DND-41 (cell line): ENCODE data around the gene CTBP2.

Source experiments
- ATAC-seq: fragments of 200-7000 bp; cut with Tn5 transposase; 3 replicates; pipeline ENCODE4 v1.9.1; 2021; ENCODE audit warnings: low read depth; ENCODE audit not compliant: insufficient read depth
- DNase-seq: peaks from one replicate; pipeline ENCODE4 v3.0.0-alpha.2; 2020
- H2AFZ ChIP-seq: 2 replicates; pipeline ENCODE4 v1.6.0; 2012; ENCODE audit warnings: low read depth, low read length
- H3K27ac ChIP-seq: 2 replicates; pipeline ENCODE4 v1.5.1; 2012; ENCODE audit warnings: low read length, inconsistent platforms
- H3K27me3 ChIP-seq: fragments of 200-600 bp; sonication (generic); 2 replicates; pipeline ENCODE4 v1.6.0; 2012; ENCODE audit warnings: low read length, mild to moderate bottlenecking, inconsistent platforms; ENCODE audit not compliant: insufficient read depth, poor library complexity
- H3K36me3 ChIP-seq: 2 replicates; pipeline ENCODE4 v1.5.1; 2012; ENCODE audit warnings: low read length, inconsistent platforms; ENCODE audit not compliant: insufficient read depth
- H3K4me1 ChIP-seq: 2 replicates; pipeline ENCODE4 v1.5.1; 2012; ENCODE audit warnings: mild to moderate bottlenecking, low read length; ENCODE audit not compliant: insufficient read depth
- H3K4me2 ChIP-seq: 2 replicates; pipeline ENCODE4 v1.6.0; 2012; ENCODE audit warnings: mild to moderate bottlenecking, moderate library complexity, low read length, inconsistent platforms; ENCODE audit not compliant: insufficient read depth
- H3K4me3 ChIP-seq, 2 experiments: fragments of 200-600 bp in 1 of 2; shearing (Covaris generic) in 1 of 2; 2 replicates each; pipeline ENCODE4 v1.5.1; 2012 to 2016; ENCODE audit warnings: inconsistent platforms in 2 of 2, low read length in 2 of 2, mild to moderate bottlenecking in 2 of 2, low read depth in 1 of 2, moderate library complexity in 1 of 2
- H3K79me2 ChIP-seq: 2 replicates; pipeline ENCODE4 v1.6.0; 2012; ENCODE audit warnings: low read length, inconsistent platforms; ENCODE audit not compliant: insufficient read depth
- H3K9ac ChIP-seq: 2 replicates; pipeline ENCODE4 v1.6.0; 2012; ENCODE audit warnings: low read depth, mild to moderate bottlenecking, inconsistent platforms, low read length, moderate library complexity
- H3K9me3 ChIP-seq: 2 replicates; pipeline ENCODE4 v1.5.1; 2012; ENCODE audit warnings: low read length, moderate library complexity, mild to moderate bottlenecking, inconsistent platforms; ENCODE audit not compliant: insufficient read depth, severe bottlenecking
- H4K20me1 ChIP-seq: 2 replicates; pipeline ENCODE4 v1.6.0; 2012; ENCODE audit warnings: low read length; ENCODE audit not compliant: insufficient read depth
- CTCF ChIP-seq: IDR thresholded peaks from 2 replicates; pipeline ENCODE4 v1.5.1; 2012; ENCODE audit warnings: borderline replicate concordance, low read length, moderate library complexity, mild to moderate bottlenecking; ENCODE audit not compliant: poor library complexity, severe bottlenecking; ENCODE audit errors: extremely low read depth
- EZH2 ChIP-seq: IDR thresholded peaks from 3 replicates; pipeline ENCODE4 v1.6.1; 2012; ENCODE audit warnings: borderline replicate concordance, low read depth, mild to moderate bottlenecking, moderate library complexity, low read length, inconsistent platforms; ENCODE audit not compliant: severe bottlenecking

Gene CTBP2

GRCh38 chr10:125014836-125015355 lies 145.5 kb downstream of the CTBP2 start:
- DNase-seq (no peak), ATAC-seq (no peak)
- no peak overlapping the region for H3K9ac ChIP-seq
- H3K4me2 ChIP-seq: no peak overlapping the region
- no peaks in the 10 kb centered on the region for H3K27me3 ChIP-seq
- H4K20me1 ChIP-seq: peaks cover 44% of the 10 kb centered on the region
- no peak overlapping the region for H3K4me3 ChIP-seq
- H3K36me3 ChIP-seq: 0 out of 2 replicates have a peak, but pooled peaks cover 3% of the 10 kb centered on the region
- no peaks in the 10 kb centered on the region for H3K9me3 ChIP-seq
- H3K4me1 ChIP-seq: no peaks in the 10 kb centered on the region
- peaks cover 33% of the 10 kb centered on the region for H3K79me2 ChIP-seq
- no peak for TF ChIP-seq CTCF
- no peak overlapping the region for H2AFZ ChIP-seq
- H3K27ac ChIP-seq: no peak overlapping the region

GRCh38 chr10:125014086-125014830 lies 146.1 kb downstream of the CTBP2 start:
- Histone ChIP-seq H3K36me3 (0 out of 2 replicates have a peak, but pooled peaks cover 3% of the 10 kb centered on the region), H3K9ac (no peak overlapping the region), H3K4me2 (no peak overlapping the region), H4K20me1 (peaks cover 49% of the 10 kb centered on the region), H3K27me3 (no peaks in the 10 kb centered on the region), H3K9me3 (no peaks in the 10 kb centered on the region), H2AFZ (no peak overlapping the region), H3K79me2 (peaks cover 35% of the 10 kb centered on the region), H3K4me3 (no peak overlapping the region), H3K4me1 (no peaks in the 10 kb centered on the region), H3K27ac (no peak overlapping the region)
- ATAC-seq (no peak), DNase-seq (no peak)
- TF ChIP-seq CTCF (no peak), EZH2 (no peak)

- H3K4me1 ChIP-seq: no peaks in the 10 kb centered on the region
- H4K20me1 ChIP-seq: peaks cover 47% of the 10 kb centered on the region
- no peak overlapping the region for H3K9ac ChIP-seq
- no peak for DNase-seq
- no peaks in the 10 kb centered on the region for H3K9me3 ChIP-seq
- TF ChIP-seq EZH2 (no peak), CTCF (no peak)
- no peak for ATAC-seq
- no peak overlapping the region for H2AFZ ChIP-seq
- H3K4me3 ChIP-seq: no peak overlapping the region
- H3K36me3 ChIP-seq: 0 out of 2 replicates have a peak, but pooled peaks cover 3% of the 10 kb centered on the region
- no peak overlapping the region for H3K4me2 ChIP-seq
- no peaks in the 10 kb centered on the region for H3K27me3 ChIP-seq
- H3K27ac ChIP-seq: no peak overlapping the region
- H3K79me2 ChIP-seq: peaks cover 31% of the 10 kb centered on the region
Observed at GRCh38 chr10:125013529-125013872, 146.9 kb downstream of the CTBP2 start.
